GM21381 (cell line): ENCODE measurements around the gene ABLIM2.

Experiments used
- ATAC-seq: cut with Tn5 transposase; IDR thresholded peaks from one replicate; pipeline ENCODE4 v1.9.1; 2021; ENCODE audit warnings: mild to moderate bottlenecking, moderate library complexity; ENCODE audit not compliant: unreplicated experiment

ABLIM2 gene

DNA sequence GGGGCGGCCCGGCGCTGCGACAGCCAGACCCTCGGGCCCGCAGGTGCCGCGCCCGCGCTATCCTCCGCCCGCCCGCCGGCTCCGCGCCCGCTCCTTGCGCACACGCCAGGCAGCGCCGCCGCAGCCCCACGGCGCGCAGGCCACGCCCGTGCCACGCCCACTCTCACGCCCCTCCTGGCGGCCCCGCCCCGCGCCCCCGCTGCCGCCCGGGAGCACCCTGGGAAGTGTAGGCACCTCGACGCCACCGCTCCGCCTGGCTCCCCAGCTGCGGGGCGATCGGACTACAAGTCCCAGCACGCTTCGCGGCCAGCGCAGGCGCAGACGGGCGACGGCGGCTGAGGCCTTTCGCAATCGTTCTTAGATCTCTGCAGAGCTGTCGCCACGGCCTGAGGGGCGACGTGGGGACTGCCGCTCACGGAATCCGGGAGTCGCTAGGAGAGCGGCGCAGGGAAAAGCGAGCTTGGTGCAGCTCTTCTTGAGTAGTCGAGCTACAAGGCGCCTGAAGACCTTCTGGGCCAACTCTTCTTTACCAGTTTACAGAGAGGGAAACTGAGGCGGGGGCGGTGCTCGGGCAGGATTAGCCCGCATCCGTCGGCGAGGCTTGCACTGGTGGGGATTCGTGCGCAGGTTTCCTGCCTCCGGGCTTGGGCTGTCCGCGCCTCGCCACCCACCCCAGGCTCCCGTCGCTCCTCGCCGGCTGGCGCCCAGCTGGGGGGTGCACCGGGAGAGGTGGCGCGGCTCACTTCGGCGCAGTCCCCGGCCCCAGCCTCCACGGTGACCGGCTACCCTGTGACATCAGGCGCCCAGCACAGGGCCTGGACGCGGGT is at the start of gene ABLIM2:
ABLIM2 (minus strand) TSS at position 104 of the 827 bp plus-strand sequence. CDS start 124 bp downstream, outside the sequence.
- peak; percentile 98 for ATAC-seq

DNA sequence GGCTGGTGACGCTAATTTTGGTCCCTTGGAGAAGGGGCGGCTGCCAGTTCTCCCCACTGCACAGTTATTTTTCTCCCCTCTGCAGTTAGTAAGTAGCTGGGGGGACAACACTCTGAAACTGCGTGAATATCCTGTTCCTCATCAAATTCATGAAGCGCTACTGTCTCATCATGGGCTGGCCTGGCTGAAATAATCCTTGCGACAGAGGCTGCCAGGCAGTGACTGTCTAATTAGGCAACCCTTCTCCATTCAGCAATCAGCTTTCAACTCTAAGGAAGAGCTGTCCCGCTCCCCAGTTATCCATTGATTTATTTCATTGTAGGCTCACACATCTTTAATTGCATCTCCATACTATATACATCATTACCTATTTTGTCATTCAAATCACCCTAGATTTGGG is 48.7 kb upstream of the ABLIM2 start:
- no peak for ATAC-seq

DNA sequence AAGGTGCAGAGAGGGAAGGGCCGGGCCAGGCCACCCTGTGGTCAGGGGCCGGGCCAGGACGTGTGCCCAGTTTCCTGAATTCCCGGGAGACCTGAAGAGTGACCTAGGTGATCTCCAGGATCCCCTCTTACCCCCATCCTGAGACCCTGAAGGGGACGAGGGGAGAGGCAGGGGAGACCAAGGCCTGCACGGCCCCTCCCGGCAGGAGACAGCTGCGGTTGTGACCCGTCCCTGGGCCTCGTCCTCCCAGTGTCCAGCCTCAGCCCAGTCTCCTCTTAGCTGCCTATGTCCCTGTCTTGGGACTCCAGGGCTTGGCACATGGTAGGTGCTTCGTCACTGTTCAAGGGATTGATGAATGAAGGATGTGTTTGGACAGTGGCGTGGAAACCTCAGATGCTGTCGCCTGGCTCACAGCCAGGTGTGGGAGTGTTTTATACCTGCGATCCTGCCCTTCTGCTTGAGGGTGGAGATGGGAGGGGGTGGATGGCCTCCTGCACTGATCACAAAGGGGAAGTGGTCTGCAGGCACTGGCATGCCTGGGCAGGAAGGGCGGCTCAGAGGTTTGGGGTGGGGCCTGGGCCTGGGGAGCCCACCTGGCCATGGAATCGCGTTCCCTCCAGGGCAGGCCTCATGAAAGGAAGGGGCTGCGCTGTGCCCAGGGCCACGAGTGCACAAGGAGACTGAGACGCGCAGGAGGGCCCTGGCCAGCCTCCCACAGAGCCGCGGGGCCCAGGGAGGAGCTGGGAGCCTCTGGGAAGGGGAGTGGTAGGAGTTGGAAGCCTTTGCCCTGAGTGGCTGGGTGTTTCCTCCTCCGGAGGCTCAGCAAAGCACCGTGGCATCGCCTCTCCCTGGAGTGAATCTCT is 47.4 kb upstream of the ABLIM2 start:
- ATAC-seq, result no peak

DNA sequence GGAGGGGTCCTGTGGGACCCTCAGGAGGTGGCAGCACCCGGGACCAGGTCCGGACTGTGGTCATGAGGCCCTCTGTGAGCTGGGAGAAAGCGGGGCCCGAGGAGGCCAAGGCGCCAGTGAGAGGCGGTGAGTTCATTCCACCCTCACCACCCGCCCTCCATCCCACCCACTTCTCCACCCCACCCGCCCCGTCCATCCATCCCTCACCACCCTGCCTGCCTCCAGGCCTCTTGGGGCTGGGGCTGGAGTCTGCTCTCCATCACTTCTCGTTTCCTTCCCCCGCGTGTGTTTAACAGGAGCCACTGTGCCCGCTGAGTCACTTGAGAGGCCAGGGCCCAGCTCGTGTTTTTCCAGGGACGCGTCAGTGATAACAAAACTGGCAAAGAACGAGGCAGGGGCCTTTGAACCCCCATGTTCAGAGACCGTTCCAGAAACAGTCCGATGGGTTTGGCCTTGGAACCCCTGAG is 46.7 kb upstream of the ABLIM2 start:
- no peak for ATAC-seq

DNA sequence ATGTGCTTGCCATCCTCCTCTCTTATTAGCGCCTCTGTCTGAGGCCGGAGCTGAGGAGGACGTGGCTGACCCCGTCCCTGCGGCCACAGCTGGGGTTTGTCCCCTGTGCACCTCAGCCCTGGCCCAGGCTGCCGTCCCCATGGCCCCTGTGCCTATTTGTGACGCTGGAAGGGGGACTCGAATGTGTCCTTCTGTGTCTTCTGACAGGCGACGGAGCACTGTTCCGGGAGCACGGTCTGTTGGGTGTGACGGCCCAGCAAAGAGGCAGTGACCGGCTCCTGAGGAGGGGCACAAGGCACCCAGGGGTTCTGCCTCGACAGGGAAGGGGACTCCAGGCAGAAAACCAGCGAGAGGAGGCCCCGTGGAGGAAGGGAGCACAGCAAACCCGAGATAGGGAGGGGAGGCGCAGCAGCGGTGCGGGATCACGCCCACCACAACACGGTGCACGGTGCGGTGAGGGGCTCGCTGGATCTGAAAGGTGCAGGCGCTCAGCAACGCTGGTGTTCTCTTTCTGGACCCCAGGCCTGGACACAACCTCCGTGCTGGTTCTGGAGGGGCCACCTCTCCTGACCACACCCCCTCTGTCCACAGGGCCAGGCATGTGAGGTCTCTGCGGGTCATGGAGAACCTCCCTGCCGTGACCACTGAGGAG is 46.1 kb upstream of the ABLIM2 start:
- no peak for ATAC-seq

DNA sequence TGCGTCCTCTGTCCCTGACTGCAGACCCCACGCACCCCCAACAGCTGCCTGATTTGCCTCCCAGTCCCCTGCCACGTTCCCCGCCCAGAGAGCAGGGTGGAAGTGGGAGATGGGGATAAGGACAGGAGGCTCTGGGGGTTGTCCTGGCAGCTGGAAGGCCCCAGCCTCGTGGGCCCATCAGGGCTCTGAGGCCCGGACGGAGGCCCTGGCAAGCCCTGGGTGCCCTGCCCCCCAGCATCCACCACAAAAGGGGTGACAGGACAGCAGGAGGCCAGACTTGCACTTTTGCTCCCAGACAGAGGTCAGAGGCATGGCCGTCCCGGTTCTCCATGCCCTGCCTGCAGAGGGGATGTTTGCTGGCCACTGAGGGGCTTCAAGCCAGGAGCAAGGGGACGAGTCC is 45.2 kb upstream of the ABLIM2 start:
- no peak for ATAC-seq

DNA sequence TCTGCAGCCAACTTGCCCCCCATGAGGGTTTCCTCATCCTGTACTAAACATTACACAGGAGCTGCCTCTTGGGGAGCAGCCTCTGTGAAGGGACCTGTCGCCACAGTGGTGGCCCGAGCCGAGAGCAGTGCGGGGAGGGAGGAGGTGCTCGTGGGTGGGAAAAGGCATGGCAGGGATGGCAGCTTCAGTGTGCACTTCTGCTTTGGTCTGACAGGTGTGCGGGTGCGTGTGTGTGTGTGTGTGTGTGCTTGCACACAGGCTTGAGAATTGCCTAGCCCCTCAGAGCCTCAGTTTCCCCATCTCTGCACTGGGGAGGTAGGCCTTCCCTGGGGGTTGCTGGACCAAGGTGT is 44.4 kb upstream of the ABLIM2 start:
- ATAC-seq, result no peak

DNA sequence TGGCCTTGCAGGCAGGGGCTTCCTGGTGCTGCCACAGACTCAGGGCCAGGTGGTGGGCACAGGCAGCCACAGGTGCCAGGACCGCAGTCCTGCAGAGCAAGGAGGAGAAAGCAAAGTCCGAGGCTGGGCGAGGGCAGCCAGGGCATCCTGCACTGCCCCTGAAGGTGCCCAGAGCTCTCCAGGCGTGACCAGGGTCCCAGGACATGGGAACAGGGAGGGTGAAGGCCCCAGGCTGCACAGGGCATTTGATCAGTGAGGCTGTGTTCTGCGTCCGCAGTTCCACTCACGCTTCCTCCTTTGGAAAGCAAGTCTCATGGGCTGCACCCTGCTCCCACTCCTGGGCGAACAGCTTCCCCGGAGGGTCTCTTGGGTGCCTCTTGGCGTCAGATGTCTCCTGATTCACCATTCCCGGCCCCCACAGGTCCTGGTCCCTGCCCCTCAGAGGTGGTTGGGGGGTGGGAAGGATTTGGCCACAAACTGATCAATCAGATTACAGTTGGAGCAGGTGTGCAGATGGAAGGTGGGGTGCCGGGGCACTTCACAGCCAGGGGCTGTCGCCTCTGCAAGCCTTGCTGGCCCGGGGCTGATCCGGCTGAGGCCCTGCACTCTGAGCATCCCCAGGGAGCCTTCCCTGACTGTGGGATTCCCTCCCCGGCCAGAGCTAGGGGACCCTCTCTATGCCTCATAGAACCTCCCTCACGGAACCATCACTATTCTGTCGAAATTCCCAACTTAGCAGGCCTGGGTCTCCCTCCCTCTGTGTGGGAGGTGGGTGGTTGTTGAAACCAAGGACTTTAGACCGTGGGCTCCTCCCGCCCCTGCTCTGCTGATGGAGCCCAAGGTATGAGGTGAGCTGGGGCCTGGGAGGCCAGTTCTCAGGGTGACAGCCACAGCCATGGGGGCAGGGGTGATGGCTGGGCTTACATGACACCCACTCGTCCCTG is 43.8 kb upstream of the ABLIM2 start:
- no peak for ATAC-seq

DNA sequence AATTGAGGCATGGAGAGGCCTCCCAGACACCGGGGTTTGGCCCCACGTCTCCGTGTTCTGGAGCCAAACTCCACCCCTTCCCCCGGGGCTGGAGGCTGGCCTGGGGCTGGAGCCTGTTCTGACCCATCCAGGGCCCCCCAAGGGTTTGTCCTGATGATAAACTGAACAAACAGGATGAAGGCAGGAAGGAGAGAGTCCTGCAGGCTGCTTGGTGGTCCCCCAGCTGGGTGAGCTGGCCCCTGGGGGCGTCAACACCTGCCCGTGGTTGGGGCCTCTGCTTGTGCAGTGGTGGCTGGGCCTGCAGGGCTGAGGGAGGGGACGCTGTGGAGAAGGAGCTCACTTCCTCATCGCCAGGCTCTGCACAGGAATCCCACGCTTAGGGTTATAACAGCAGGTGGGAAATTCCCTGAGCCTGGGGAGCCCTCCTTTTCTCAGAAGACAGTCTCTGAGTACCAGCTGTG is 42.7 kb upstream of the ABLIM2 start:
- ATAC-seq, result no peak

DNA sequence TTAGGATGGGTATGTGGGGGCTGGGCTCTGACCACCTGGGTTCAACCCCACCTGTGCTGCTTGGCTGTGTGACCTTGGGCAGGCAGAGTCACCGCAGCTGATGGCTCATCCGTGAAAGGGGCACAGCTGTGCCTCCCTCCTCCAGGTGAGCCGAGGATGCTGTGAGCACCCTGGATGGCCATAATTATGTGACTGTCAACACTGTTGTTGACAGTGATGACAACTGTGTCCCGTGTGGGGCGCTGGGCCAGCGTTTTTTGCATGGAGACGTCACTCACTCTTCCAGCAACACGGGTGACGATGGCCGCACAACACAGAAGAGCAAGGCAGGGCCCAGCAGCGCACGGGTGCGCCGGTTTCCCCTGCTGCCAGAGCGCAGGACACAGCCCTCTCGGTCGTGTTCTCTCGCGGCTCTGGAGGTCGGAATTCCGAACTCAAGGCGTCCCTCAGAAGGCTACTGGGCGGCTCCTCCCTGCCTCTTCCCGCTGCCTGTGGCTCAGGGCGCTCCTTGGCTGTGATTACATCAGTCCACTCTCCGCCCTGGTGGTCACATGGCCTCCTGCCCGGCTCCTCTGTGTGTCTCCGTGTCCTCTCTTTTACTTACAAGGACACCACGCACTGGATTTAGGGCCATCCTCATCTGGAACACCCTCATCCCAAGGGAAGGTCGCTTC is 41.8 kb upstream of the ABLIM2 start:
- no peak for ATAC-seq

DNA sequence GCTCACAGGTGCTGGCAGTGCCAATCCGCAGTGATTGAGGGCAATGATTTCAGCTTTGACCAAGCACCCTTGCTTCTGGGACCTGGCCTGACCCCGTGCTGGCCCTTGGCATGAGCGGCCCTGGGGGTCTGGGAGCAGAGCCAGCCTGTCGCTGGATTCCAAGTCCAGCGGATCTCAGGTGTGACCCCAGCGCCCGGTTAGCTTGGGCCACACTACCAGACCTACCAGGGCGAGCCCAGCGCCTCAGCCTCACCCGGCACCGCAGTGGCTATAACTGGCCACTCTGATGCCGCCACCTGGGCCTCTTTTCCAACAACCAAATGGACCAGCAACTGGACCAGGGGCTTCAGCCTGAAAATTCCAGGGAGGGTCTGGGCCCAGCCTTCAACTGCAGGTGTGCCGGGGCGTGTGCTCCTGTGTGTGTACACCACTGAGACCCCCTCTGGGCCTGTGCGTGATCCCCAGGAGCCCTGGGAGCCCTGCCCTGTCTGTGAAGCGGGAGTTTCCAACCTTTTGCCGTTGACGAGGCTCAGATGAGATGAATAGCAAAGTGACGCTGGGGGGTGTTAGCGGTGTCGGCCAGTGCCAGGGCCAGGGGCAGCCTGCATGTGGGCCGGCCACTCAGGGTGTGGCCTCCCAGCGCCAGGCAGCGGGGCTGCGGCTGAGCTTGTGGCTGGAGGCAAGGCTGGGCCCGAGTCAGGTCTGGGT is 41.1 kb upstream of the ABLIM2 start:
- ATAC-seq, result no peak

DNA sequence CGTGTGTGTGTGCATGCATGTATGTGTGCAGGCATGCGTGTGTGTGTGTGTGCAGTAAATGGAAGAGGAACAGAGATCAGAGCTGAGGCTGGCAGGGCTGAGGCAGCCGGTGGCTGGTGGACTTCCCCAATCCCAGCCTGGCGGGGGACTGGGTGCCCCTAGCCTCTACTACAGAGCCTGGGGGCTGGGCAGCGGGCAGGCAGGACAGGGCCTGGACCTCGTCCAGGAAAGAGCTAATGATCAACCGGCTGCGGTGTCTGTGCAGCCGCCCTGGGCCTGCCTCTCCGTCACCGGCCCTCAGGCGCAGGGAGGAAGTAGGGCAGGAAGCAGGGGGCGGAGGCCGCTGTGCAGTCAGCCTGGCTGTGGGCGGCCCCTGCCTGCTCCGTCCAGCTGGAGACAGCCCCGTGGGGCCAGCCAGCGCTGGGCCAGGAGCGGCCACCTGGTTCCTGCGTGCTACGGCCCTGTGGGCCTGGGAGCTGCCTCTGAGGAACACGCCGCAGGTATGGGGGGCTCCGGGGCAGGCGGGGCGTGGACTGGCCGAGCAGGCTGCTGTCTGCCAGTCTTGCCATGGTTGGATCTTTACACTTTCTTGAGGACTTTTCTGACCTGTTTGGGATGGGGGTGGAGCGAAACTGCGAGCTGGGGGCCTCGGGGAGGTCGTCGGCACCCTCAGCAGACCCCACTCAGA is 40.4 kb upstream of the ABLIM2 start, which contains the start of gene SH3TC1:
SH3TC1 (plus strand) TSS at position 385 of the 688 bp plus-strand sequence. CDS start 5,905 bp downstream, outside the sequence.
- ATAC-seq, result peak; percentile 75

DNA sequence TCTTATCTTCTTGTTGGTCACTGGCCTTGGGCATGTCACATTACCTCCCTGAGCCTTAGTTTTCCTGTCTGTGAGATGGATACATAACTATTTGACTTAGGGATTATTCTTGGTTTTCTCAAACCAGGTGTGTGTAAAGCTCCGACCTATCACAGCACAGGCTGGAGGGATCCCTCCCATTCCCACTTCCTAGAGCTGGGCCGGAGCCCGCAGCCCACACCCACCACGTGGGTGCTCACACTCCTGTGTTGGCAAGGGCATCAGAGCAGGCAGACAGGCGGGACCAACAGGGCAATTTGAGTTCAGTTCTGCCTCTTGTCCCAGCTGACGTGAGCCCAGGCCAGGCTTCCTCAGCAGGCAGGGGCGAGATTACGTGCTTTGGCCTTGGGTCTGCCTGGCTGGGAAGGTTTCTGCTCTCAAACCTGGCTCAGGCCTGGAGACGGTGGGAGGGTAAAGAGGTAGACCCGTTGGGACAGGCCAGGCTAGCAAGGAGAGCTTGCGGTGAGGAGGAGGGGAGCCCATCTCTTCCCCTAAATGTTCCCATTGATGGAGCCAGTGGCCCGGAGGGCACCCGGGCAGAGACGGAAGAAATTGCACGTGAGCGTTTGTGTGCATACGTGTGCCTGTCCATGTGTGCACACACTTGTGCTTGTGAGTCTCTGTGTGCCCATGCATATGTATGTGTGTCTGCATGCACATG is 39.7 kb upstream of the ABLIM2 start:
- ATAC-seq, result no peak

DNA sequence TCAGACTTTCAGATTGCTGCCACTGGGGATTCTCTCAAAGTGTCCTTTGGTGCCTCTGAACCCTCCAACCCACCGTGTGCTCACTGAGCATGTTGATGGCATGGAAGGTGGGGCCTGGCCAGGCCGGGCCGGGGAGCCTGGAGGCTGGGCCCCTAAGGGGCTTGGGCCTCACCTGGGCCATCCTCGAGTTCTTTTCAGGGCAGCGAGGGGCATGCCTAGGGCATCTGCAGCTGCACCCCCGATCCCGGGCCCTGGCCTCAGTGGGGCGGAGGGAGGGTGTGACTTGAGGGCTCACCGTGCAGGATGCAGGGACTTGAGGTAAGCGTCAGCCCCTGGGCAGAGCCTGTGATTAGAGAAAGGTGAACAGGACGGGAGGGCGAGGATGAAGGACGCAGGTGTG is 38.9 kb upstream of the ABLIM2 start:
- no peak for ATAC-seq

DNA sequence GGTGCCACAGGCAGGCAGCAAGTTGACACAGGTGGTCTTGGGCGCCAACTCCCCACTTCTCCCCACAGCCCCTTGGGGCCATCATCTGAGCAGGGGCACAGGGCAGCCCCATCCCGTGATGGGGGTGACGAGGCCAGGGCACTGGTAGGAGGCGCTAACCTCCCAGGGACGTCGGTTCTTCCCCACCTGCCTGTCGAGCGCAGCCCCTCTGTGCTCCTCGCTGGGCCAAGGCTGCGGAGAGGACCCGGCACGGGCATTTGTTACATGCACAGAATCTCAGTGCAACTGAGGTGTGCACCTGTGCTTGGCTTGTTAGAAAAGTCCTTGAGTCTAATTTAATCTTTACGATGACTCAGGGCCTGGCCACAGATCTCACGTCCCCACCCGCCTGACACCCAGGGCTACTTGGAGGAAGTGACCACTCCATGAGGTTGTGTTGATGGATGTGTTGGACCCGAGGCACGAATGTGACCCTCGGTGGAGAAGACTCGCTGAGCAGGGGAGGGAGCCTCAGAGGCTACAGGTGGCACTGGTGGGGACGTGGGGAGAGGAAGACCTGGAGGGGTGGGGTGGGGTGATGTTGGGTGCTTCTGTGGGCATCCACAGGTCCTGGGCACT is 37.3 kb upstream of the ABLIM2 start:
- no peak for ATAC-seq

DNA sequence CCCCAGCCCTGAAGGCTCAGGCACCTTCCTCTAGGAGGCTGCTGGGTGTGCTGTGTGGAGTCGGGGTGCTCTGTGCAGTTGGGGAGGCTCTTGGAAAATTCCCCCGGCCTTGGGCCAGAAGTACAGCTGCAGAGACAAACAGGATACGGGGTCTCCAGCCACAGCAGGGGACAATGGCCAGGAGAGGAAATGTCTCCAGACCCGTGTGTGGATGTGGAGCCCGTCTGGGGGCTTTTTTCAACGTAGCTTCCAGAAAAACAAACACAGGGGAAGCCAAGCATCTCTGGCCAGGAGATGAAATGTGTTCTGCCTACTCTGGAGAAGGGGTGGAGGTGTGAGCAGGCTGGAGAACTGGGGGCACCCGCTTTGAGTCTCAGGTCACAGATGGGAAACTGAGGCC is 36.8 kb upstream of the ABLIM2 start:
- no peak for ATAC-seq
